PFSK-1 (cell line): ENCODE measurements around the gene FLOT2.

Experiments used
- POLR2AphosphoS5 ChIP-seq: IDR thresholded peaks from 2 replicates; pipeline ENCODE4 v1.6.1; 2012; ENCODE audit warnings: low read depth, mild to moderate bottlenecking, control low read depth, low read length, moderate library complexity
- REST ChIP-seq, 2 experiments: IDR thresholded peaks; 2 replicates each; pipeline versions ENCODE4 v1.6.1 to v1.8.0; 2011 to 2012; ENCODE audit warnings: low read depth in 2 of 2, low read length in 2 of 2, control low read depth in 1 of 2, inconsistent platforms in 1 of 2, mild to moderate bottlenecking in 1 of 2, moderate library complexity in 1 of 2; ENCODE audit not compliant: insufficient read depth in 1 of 2
- TAF1 ChIP-seq: IDR thresholded peaks from 2 replicates; pipeline ENCODE4 v1.6.1; 2012; ENCODE audit warnings: low read length, control low read depth, borderline replicate concordance; ENCODE audit not compliant: insufficient read depth

- TF ChIP-seq POLR2AphosphoS5 (no peak), TAF1 (peak; percentile 32; the same call in 1 of the 2 replicates), REST (IDR thresholded peaks at IDR 0.05; ENCODE audit: insufficient read depth in 1 of 2, low read depth in 2 of 2, low read length in 2 of 2) (no peak)
Measured at GRCh38 chr17:28901866-28902818, 4.6 kb upstream of the FLOT2 start.
